ENCODE data around the gene MIGA2.
"Not testable (repeated sequence)": the region's sequence is repeated elsewhere in the genome, so short reads cannot be mapped to it uniquely, and the experiment has no call there.

The MIGA2 gene

DNA sequence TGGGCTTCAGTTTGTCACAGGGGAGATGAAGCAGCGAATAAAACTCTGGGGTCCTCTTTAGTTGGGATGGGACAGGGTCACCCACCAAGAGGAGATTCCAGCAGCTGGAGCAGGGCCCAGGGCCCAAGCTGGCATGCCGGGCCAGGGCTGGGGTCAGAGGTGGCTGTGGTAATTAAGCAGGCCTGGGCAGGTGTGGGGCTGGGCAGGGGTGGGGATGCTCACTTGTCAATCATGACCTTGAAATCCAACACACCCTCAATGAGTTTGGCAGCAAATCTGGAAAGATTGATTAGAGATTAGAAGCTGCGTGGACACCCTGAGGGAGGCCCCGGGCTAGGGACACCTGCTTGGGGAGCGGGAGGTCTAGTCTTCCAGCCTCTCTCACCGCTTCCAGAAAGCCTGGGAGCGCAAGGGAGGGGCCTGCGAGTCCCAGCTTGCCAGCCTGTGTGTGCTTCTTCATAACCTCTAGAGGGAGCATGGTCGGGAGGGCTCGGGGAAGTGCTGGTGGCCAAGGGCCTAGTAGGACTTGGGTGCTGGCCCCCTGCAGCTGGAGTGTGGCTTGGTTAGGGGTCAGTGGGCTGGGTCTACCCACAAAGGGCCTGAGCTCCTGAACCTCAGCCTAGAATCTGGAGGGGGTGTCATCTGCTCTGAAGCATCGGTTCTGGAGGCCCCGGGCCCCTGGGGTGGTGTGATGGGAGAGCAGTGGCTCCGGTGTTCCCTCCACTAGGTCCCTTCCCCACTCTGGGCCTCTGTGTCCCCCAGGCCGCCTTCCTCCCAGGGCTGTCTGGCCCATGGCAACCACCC is 66.6 kb downstream of the MIGA2 start:
- DNase-seq, result peak; percentile 53

DNA sequence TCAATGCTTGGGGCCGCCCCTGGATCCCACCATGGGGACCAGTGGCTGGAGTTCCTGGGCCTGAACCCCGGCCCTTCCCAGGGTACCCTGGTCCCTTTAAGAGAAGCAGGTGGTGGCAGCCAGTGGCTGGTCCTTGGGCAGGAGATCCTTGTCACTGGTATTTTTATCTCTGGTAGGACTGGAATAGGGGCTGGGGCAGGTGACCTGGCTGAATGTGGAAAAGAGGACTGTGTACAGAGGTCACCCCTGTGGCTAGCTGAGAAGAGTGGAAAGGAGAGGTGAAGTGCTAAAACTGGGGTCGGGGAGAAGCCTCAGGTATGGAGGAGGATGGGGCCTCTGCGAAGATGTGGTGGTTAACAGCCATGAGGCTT is 67.2 kb downstream of the MIGA2 start:
- DNase-seq, result no peak

- DNase-seq, result no peak
These were observed 67.6 kb downstream of the MIGA2 start for GRCh38 chr9:129104051-129104450.

DNA sequence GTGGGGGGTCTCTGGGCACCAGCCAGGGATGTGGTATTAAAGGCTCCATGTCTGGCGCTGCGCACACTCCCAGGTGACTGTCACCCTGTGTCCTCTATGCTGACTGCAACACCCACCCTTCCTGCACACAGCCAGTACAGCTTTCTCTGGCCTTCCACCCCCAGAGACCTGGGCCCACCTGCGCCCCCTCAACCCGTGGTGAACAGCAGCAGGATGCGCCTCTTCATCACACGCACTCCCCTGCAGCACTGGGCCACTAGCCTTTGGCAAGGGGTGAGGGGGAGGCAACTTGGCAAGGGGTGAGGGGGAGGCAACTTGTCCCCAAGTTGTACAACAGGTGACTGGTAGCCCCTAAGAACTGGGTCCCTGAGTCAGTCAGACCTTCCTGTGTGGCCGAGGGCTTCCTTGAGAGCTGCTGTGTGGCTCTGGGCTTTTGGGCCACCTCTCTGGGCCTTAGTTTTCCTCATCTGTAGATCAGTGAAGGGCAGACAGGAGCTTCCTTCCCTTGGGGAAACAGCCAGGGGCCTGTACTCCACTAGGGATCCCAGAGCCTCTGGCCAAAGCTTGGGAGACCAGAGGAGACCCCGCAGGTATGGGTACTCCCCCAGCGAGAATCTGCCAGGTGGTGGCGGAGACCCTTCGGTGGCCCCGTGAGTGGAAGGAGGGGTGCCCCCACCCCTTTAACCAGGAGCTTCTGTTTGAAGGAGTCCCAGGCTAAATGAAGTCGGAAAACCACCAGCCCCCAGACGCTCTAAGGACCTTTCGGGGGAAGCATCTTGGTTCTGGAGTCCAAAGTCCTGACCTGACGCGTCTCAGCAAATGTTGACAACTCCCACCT is 69.7 kb downstream of the MIGA2 start:
- no peak for DNase-seq

DNA sequence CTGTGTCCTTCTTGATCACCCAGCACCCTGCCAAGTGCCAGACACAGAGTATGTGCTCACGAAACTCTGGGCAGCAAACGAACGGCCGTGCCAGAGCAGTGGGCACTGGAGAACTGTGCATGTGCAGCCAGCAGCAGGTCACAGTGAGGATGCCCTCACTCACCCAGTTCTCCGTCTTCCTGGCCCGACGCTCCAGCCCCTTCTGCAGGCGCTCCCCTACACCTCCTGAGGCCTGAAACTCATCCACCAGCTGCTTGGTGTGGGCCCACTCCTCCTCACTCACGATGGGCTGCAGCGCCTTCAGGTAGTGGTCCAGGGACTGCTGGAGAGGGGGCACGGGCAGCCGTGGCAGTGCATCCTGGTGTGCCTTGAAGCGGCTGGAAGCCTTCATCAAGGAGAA is 71.2 kb downstream of the MIGA2 start:
- DNase-seq, result no peak

GRCh38 chr9:129108083-129108804 is 71.8 kb downstream of the MIGA2 start:
- no peak for DNase-seq

- no peak for DNase-seq
These were observed 72.5 kb downstream of the MIGA2 start for GRCh38 chr9:129108805-129109536.

GRCh38 chr9:129109537-129109903 is 73.1 kb downstream of the MIGA2 start:
- DNase-seq, result peak; percentile 19

DNA sequence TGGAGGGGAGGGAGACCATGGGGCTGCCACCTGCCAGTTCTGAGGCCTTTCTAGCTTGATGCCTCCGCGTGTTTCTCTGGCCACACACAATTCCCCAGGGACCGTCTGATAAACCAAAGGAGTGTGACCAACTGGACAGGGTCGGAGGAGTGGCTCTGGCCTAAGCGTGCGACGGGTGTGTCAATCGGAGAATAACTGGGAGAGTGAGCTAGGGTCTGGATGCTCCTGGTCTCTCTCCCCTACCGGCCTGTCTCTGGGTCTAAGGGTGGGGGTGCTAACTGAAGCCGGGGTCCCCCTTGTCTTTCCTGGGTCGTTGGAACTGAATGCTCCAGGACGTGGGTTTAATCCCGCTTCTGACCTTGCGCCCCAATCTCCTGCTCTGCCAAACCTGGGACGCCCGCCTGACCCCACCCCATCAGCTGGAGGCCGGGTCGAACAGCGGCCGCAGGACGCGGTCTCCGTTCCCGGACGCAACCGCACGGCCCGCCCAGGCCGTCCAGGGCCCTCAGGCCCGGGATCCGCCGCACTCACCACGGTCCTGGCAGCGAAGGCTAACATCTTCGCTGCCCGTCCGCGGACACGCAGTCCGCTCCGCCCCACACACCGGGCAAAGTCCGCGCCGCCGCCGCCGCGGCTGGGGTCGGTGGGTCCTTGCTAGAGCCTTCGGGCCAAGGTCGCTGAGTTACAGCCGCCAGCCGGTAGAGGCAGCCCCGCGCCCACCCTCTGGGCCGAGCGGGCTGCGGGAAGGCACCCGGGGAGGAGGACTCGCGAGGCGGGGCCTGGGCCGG is 73.7 kb downstream of the MIGA2 start:
- DNase-seq, result peak; percentile 24

DNA sequence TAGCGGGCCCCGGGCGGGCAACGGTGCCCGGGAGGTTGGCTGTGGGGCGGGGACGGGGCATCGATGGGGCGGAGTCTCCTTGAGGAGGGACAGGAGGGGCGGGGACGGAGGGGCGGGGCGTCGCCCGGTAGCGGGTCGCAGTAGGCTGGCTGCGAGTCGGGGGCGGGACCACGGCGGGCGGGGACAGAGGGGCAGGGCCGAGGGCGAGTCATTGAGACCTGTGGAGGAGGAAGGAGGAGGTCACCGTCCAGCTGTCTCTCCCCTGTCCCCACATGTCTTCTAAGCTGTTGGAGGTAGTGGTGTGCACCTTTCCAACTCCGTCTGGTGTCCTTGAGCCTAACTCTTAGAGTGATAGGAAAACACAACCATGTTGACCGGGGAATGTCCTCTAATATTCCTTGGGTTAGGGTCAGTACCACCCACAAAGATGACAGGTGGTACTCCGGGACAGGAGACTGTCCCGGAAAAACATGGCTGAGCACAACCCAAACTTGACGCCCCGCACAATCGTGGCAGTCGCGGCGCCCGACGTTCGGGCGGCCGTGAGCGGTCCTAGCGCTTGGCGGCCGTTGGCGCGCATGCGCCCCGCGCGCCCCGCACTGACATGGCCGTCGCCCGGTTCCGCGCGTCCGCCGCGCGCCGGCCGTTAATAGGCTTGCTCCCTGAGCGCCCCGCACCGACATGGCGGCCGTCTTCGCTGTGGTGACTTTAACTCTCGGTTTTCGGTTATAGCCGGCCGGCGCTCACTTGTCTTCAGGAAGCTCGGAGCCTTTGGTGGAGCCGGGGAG is 74.5 kb downstream of the MIGA2 start, which contains the start of the genes CRAT and PTPA:
Gene CRAT (minus strand): TSS at position 54 of the 788 bp plus-strand sequence. CDS start 284 bp downstream, outside the sequence.
Gene PTPA (plus strand): TSS at position 676 of the 788 bp plus-strand sequence. CDS start 186 bp downstream, outside the sequence.
- DNase-seq, result peak; percentile 94

DNA sequence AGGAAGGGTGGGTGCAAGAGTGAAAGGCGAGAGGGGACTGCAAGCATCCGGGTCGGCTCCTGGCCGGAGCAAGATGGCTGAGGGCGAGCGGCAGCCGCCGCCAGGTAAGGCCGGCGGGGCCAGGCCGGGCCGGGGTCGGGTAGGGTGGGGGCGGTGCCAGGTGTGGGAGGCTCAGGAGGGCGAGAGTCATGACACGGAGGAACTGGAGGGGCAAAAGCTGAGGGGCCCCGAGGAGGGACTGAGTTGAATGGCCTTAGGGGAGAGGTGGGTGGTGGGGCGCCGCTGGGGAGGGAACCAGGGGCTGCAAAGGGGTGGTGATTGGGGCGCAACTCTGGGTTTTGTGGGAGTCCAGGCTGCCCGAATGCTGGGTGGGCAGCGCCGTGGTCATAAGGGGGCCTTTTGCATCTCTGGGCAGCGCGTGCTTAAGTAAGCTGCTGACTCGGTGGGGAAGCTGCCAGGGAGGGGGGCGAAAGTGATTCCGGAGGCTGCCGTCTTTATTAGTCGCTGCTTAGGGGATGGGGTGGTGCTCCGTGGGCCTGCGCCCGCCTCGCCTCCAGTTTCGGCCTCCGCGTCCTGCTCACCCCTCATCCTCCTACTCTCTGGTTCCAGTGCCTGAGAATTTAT is 75.2 kb downstream of the MIGA2 start:
- DNase-seq, result peak; percentile 62

- not testable (repeated sequence) for DNase-seq
These were observed 76.1 kb downstream of the MIGA2 start for GRCh38 chr9:129112526-129112925.

- no peak for DNase-seq
These were observed 77.3 kb downstream of the MIGA2 start for GRCh38 chr9:129113645-129114304.

DNA sequence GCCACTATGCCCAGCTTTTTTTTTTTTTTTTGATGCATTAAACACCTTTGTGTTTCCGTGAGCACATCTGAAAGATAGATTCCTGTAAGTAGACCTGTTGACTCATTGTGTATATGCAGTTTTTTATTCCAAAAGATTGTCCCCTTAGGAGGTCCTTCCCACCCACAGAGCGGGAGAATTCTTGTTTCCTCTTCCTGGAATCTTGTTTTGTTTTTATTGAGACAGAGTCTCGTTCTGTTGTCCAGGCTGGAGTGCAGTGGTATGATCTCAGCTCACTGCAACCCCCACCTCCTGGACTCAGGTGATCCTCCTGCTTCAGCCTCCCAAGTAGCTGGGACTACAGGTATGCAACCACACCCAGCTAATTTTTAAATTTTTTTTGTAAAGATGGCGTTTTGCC is 82.4 kb downstream of the MIGA2 start:
- DNase-seq, result no peak

DNA sequence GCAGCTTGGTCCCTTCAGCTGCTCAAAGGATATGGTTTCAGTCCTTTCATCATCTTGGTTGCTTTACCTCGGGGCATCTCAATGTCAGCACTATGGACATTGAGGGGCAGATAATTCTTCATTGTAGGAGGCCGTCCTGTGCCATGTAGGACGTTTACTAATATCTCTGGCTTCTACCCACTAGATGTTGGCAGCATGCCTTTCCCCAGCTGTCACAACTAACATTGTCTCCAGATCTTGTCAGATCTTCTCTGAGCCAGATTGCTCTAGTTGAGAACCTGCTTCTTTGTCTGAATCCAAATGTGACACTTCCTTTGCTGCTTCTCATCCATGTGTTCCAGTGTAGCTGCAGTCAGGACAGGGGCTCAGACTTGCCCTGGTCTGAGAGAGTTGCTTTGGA is 85.1 kb downstream of the MIGA2 start:
- peak; percentile 23 for DNase-seq

All from fibroblast of skin of right biceps (primary cell).